Measurements from ENCODE around the gene KLHL36. TPM values are rescaled to one million over a fixed set of nuclear protein-coding genes. Genes with fewer than 3 reads are reported as not detected.

Gene KLHL36
- total and polyA plus RNA-seq, 10 donors, result 17.8 to 93.6 (median 66.9) TPM

DNA sequence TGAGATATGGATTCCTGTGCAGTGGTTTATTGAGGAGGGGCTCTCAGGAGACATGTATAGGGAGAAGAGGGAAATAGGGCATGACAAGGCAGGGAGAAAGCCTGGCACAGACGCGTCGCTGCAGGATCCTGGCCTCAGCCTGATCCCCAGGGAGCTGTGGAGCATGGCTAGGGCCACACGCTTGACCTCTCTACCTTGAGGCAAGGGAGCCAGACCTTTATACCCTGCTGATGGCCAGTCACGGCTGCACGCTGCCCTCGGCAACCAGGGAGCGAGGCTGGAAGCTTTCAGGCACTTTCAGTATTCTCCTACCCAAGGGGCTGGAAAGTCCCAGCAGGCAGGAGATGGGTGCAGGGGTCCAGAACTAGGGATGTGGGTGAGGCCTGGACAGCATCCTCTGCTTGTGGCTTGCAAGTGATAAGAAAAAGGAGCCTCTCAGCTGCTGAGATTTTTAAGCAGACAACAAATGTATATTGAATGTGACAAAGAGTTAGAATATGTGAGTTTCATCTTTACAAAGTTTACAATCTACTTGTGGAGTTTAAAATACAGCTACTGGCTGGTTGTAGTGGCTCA is 10.0 kb upstream of the KLHL36 start:
- intact Hi-C loops (cut with DNase I; ENCODE audit: low total_unique reads), result no loop called here
- TF ChIP-seq, protein P1, sequence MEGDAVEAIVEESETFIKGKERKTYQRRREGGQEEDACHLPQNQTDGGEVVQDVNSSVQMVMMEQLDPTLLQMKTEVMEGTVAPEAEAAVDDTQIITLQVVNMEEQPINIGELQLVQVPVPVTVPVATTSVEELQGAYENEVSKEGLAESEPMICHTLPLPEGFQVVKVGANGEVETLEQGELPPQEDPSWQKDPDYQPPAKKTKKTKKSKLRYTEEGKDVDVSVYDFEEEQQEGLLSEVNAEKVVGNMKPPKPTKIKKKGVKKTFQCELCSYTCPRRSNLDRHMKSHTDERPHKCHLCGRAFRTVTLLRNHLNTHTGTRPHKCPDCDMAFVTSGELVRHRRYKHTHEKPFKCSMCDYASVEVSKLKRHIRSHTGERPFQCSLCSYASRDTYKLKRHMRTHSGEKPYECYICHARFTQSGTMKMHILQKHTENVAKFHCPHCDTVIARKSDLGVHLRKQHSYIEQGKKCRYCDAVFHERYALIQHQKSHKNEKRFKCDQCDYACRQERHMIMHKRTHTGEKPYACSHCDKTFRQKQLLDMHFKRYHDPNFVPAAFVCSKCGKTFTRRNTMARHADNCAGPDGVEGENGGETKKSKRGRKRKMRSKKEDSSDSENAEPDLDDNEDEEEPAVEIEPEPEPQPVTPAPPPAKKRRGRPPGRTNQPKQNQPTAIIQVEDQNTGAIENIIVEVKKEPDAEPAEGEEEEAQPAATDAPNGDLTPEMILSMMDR (IDR thresholded peaks at IDR 0.05 in 8 of 11, conservative IDR thresholded peaks at IDR 0.05 in 3 of 11), result no peak
- no peak for TF ChIP-seq POLR2A (IDR thresholded peaks at IDR 0.05)
- no peak for TF ChIP-seq POLR2AphosphoS5 (IDR thresholded peaks at IDR 0.05)
- Histone ChIP-seq H3K9me3 (no peaks in the 10 kb centered on the region), H3K36me3 (no peaks in the 10 kb centered on the region), H3K4me1 (peaks cover 30 to 61% (median 41%) of the 10 kb centered on the region in 6 donors), H3K4me3 (no peak overlapping the region), H3K27ac (no peak overlapping the region), H3K27me3 (replicated peaks in 1 of 7) (no peaks in the 10 kb centered on the region)
- no peak for DNase-seq
- 92 to 97% (median 96%) methylated on average over 6 to 8 of the region's 8 CpGs for WGBS, 5 donors

DNA sequence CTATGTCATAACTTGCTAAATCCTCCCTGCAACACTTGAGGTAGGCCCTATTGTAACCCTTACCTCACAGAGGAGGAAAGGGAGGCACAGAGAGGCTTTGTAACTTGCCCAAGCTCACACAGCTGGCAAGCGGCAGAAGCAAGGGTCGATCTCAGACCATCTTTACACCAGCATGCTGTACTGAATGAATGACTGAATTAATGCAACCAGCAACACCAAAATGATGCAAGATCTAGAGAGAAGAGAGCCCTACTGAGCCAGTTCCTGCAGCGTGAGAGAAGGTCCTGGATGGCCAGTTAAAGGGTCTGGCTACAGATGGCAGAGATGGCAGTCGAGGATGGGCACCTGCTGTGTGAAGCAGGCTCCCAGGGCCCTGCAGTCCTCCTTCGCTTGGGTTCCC is 8.2 kb upstream of the KLHL36 start:
- WGBS, 5 donors, result 87 to 99% (median 93%) methylated on average over 5 of the region's 5 CpGs
- Histone ChIP-seq H3K27ac (peak overlapping the region in 5 of 8 donors; percentile 51 to 82 (median 71)), H3K36me3 (no peaks in the 10 kb centered on the region), H3K4me1 (peaks cover 33 to 77% (median 47%) of the 10 kb centered on the region in 6 donors), H3K27me3 (replicated peaks in 1 of 7) (no peaks in the 10 kb centered on the region), H3K9me3 (no peaks in the 10 kb centered on the region), H3K4me3 (no peak overlapping the region)
- DNase-seq, result no peak
- TF ChIP-seq POLR2AphosphoS5 (IDR thresholded peaks at IDR 0.05) (no peak), POLR2A (IDR thresholded peaks at IDR 0.05) (no peak)
- TF ChIP-seq, protein P1 (IDR thresholded peaks at IDR 0.05 in 8 of 11, conservative IDR thresholded peaks at IDR 0.05 in 3 of 11), result no peak
- intact Hi-C loops (cut with DNase I; ENCODE audit: low total_unique reads), result no loop called here

DNA sequence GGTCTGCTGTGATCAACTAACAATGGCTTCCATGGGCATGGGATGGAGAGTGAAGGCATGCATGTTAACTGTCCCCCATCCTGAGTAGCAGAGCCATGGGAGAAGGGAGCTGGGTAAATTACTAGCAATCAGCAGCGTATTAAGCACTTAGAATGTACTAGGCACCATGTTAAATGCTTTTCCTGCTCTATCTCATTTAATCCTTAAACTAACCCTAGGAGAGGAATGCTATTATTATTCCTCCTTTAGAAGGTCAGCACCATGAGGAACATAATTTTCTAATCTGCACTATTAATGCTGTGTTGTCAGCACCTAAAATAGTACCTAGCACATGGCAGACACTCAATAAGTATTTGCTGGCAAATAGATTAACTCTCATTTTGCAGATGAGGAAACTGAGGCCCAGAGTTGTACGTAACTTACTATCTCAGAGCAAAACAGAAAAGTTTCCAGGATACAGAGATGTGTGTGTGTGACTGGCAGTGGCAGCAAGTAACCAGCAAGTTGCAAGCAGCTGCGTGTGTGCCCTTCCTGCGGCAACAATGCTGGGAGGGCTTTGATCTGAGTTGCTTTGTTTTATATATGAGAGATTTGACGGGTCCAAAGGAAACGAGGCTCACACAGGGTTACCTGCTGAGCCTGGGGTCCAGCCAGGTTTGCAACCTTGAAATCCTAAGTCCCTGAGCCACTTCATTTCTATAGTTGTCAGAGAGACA is 6.5 kb upstream of the KLHL36 start:
- Histone ChIP-seq H3K36me3 (no peaks in the 10 kb centered on the region), H3K9me3 (no peaks in the 10 kb centered on the region), H3K27me3 (replicated peaks in 1 of 7) (no peaks in the 10 kb centered on the region), H3K4me1 (peaks cover 33 to 84% (median 47%) of the 10 kb centered on the region in 6 donors), H3K4me3 (peak overlapping the region in 1 of 8 donors; percentile 44), H3K27ac (peak overlapping the region in 5 of 8 donors; percentile 44 to 82 (median 71))
- DNase-seq, result no peak
- intact Hi-C loops (cut with DNase I; ENCODE audit: low total_unique reads), result no loop called here
- WGBS, 5 donors, result 73 to 81% (median 77%) methylated on average over 6 of the region's 6 CpGs
- TF ChIP-seq POLR2AphosphoS5 (IDR thresholded peaks at IDR 0.05), result no peak
- no peak for TF ChIP-seq POLR2A (IDR thresholded peaks at IDR 0.05)
- TF ChIP-seq, protein P1 (IDR thresholded peaks at IDR 0.05 in 8 of 11, conservative IDR thresholded peaks at IDR 0.05 in 3 of 11), result no peak

DNA sequence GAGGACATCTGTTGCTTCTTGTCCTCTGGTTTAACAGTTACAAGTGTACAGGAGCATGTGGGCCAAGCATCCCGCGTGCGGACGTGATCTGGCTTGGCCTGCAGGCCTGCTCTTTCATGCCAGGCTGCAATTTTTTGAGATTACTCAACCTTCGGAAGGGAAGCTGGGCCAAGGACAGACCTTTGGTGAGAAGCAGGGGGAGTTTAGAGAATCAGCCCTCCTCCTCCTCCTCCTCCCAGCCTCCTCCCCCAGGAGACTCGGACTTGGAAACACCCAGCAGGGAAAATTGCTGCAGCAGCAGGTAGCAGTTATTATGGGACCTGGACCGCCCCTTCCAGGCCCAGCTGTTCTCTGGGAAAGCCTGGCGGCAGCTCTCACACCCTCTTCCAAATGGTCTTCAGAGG is 5.1 kb upstream of the KLHL36 start:
- TF ChIP-seq POLR2AphosphoS5 (IDR thresholded peaks at IDR 0.05), result peak in 2 of 3 donors; percentile 58 to 66
- TF ChIP-seq, protein P1 (IDR thresholded peaks at IDR 0.05 in 8 of 11, conservative IDR thresholded peaks at IDR 0.05 in 3 of 11), result no peak
- Histone ChIP-seq H3K4me3 (no peak overlapping the region), H3K36me3 (no peaks in the 10 kb centered on the region), H3K27ac (peak overlapping the region; percentile 11 to 82 (median 60)), H3K4me1 (peaks cover 41 to 81% (median 55%) of the 10 kb centered on the region in 6 donors), H3K27me3 (replicated peaks in 1 of 7) (no peaks in the 10 kb centered on the region), H3K9me3 (no peaks in the 10 kb centered on the region)
- no peak for DNase-seq
- intact Hi-C loops (cut with DNase I; ENCODE audit: low total_unique reads), result no loop called here
- WGBS, 5 donors, result 29 to 50% (median 48%) methylated on average over 7 to 8 of the region's 8 CpGs

Measured in spleen (tissue), 11 donors.